Measurements from ENCODE around the gene SH3GL3.

SH3GL3 gene

GRCh38 chr15:83653639-83654378 lies 206.7 kb downstream of the SH3GL3 start, which contains the start of gene ADAMTSL3:
ADAMTSL3 (plus strand) TSS chr15:83654123; CDS start chr15:83655762, 1,639 bp downstream.
- no peak for DNase-seq (ENCODE audit: low spot score)
- in situ Hi-C loops (cut with MboI; ENCODE audit: low sequenced_read_pairs, unreplicated experiment), result no loop called here
- no peak for TF ChIP-seq CTCF (IDR thresholded peaks at IDR 0.05; ENCODE audit: borderline replicate concordance, control extremely low read depth, extremely low read depth, insufficient read depth, missing control alignments)

- no peak for TF ChIP-seq CTCF (IDR thresholded peaks at IDR 0.05; ENCODE audit: borderline replicate concordance, control extremely low read depth, extremely low read depth, insufficient read depth, missing control alignments)
- DNase-seq (ENCODE audit: low spot score), result no peak
- in situ Hi-C loops (cut with MboI; ENCODE audit: low sequenced_read_pairs, unreplicated experiment), result no loop called here
These were observed 207.5 kb downstream of the SH3GL3 start for GRCh38 chr15:83654379-83655236.

GRCh38 chr15:83655237-83655616 lies 208.1 kb downstream of the SH3GL3 start:
- in situ Hi-C loops (cut with MboI; ENCODE audit: low sequenced_read_pairs, unreplicated experiment), result no loop called here
- no peak for DNase-seq (ENCODE audit: low spot score)
- no peak for TF ChIP-seq CTCF (IDR thresholded peaks at IDR 0.05; ENCODE audit: borderline replicate concordance, control extremely low read depth, extremely low read depth, insufficient read depth, missing control alignments)

GRCh38 chr15:83656192-83656591 lies 209.1 kb downstream of the SH3GL3 start:
- no peak for DNase-seq (ENCODE audit: low spot score)
- no peak for TF ChIP-seq CTCF (IDR thresholded peaks at IDR 0.05; ENCODE audit: borderline replicate concordance, control extremely low read depth, extremely low read depth, insufficient read depth, missing control alignments)
- in situ Hi-C loops (cut with MboI; ENCODE audit: low sequenced_read_pairs, unreplicated experiment), result no loop called here

GRCh38 chr15:83656943-83657528 lies 209.9 kb downstream of the SH3GL3 start:
- in situ Hi-C loops (cut with MboI; ENCODE audit: low sequenced_read_pairs, unreplicated experiment), result no loop called here
- no peak for TF ChIP-seq CTCF (IDR thresholded peaks at IDR 0.05; ENCODE audit: borderline replicate concordance, control extremely low read depth, extremely low read depth, insufficient read depth, missing control alignments)
- no peak for DNase-seq (ENCODE audit: low spot score)

- TF ChIP-seq CTCF (IDR thresholded peaks at IDR 0.05; ENCODE audit: borderline replicate concordance, control extremely low read depth, extremely low read depth, insufficient read depth, missing control alignments), result no peak
- DNase-seq (ENCODE audit: low spot score), result no peak
- in situ Hi-C loops (cut with MboI; ENCODE audit: low sequenced_read_pairs, unreplicated experiment), result no loop called here
These were observed 210.4 kb downstream of the SH3GL3 start for GRCh38 chr15:83657549-83657948.
